ENCODE measurements around the gene FBXW9.

FBXW9 gene

GRCh38 chr19:12689581-12690216 is 6.7 kb downstream of the FBXW9 start:
- Histone ChIP-seq H3K79me2 (ENCODE audit: insufficient read depth, low read depth) (no peaks in the 10 kb centered on the region), H3K4me1 (ENCODE audit: low read depth, poor library complexity, severe bottlenecking) (peaks cover under 1% of the 10 kb centered on the region), H4K20me1 (ENCODE audit: insufficient read depth) (no peaks in the 10 kb centered on the region), H3K9ac (no peak overlapping the region), H3K4me3 (IDR thresholded peaks at IDR 0.05; ENCODE audit: insufficient read depth, low read depth, low read length) (no peak overlapping the region), H3K4me2 (no peak overlapping the region), H3K36me3 (ENCODE audit: insufficient read depth) (no peaks in the 10 kb centered on the region), H2AFZ (ENCODE audit: low read depth) (no peak overlapping the region), H3K27ac (no peak overlapping the region), H3K27me3 (ENCODE audit: insufficient read depth, low read depth) (no peaks in the 10 kb centered on the region)
- no peak for TF ChIP-seq CTCF (conservative IDR thresholded peaks at IDR 0.05; ENCODE audit: low read depth, low read length)

- no peaks in the 10 kb centered on the region for H3K27me3 ChIP-seq (ENCODE audit: insufficient read depth, low read depth)
- H3K9ac ChIP-seq: no peak overlapping the region
- H3K4me1 ChIP-seq (ENCODE audit: low read depth, poor library complexity, severe bottlenecking): no peaks in the 10 kb centered on the region
- TF ChIP-seq CTCF (conservative IDR thresholded peaks at IDR 0.05; ENCODE audit: low read depth, low read length): no peak
- no peak overlapping the region for H3K4me2 ChIP-seq
- H2AFZ ChIP-seq (ENCODE audit: low read depth): no peak overlapping the region
- H3K36me3 ChIP-seq (ENCODE audit: insufficient read depth): no peaks in the 10 kb centered on the region
- no peaks in the 10 kb centered on the region for H3K79me2 ChIP-seq (ENCODE audit: insufficient read depth, low read depth)
- H4K20me1 ChIP-seq (ENCODE audit: insufficient read depth): no peaks in the 10 kb centered on the region
- no peak overlapping the region for H3K27ac ChIP-seq
- H3K4me3 ChIP-seq (IDR thresholded peaks at IDR 0.05; ENCODE audit: insufficient read depth, low read depth, low read length): no peak overlapping the region
These were observed 7.4 kb downstream of the FBXW9 start for GRCh38 chr19:12689012-12689411.

- Histone ChIP-seq H3K36me3 (ENCODE audit: insufficient read depth) (no peaks in the 10 kb centered on the region), H3K4me2 (no peak within 1 kb of the TSS), H4K20me1 (ENCODE audit: insufficient read depth) (no peaks in the 10 kb centered on the region), H3K27ac (no peak within 1 kb of the TSS), H3K27me3 (ENCODE audit: insufficient read depth, low read depth) (no peaks in the 10 kb centered on the region), H3K9ac (no peak within 1 kb of the TSS), H3K4me1 (ENCODE audit: low read depth, poor library complexity, severe bottlenecking) (no peaks in the 10 kb centered on the region), H3K79me2 (ENCODE audit: insufficient read depth, low read depth) (no peaks in the 10 kb centered on the region), H3K4me3 (IDR thresholded peaks at IDR 0.05; ENCODE audit: insufficient read depth, low read depth, low read length) (no peak within 1 kb of the TSS), H2AFZ (ENCODE audit: low read depth) (no peak within 1 kb of the TSS)
- no peak for TF ChIP-seq CTCF (conservative IDR thresholded peaks at IDR 0.05; ENCODE audit: low read depth, low read length)
These were observed 8.8 kb downstream of the FBXW9 start, which contains the start of gene GNG14 for GRCh38 chr19:12687496-12688196. TSS of gene GNG14 (plus strand) at chr19:12687998. CDS start at chr19:12688049, 51 bp downstream.

GRCh38 chr19:12685831-12686230 is 10.6 kb downstream of the FBXW9 start:
- Histone ChIP-seq H3K27ac (no peak overlapping the region), H3K4me1 (ENCODE audit: low read depth, poor library complexity, severe bottlenecking) (peaks cover 4% of the 10 kb centered on the region), H3K4me2 (no peak overlapping the region), H3K36me3 (ENCODE audit: insufficient read depth) (no peaks in the 10 kb centered on the region), H3K4me3 (IDR thresholded peaks at IDR 0.05; ENCODE audit: insufficient read depth, low read depth, low read length) (no peak overlapping the region), H3K9ac (no peak overlapping the region), H4K20me1 (ENCODE audit: insufficient read depth) (no peaks in the 10 kb centered on the region), H2AFZ (ENCODE audit: low read depth) (no peak overlapping the region), H3K27me3 (ENCODE audit: insufficient read depth, low read depth) (no peaks in the 10 kb centered on the region), H3K79me2 (ENCODE audit: insufficient read depth, low read depth) (no peaks in the 10 kb centered on the region)
- no peak for TF ChIP-seq CTCF (conservative IDR thresholded peaks at IDR 0.05; ENCODE audit: low read depth, low read length)

All from KMS-11 (cell line).